Suprapubic skin (tissue), 4 donors: ENCODE results near the gene IGSF8. TPM values are rescaled to one million over a fixed set of nuclear protein-coding genes. Genes with fewer than 3 reads are reported as not detected.

Source experiments
- DNase-seq, 2 donors: peaks; one replicate each; pipeline ENCODE4 v3.0.0-alpha.2; 2019; ENCODE audit warnings: low spot score in 2 of 2
- H3K27ac ChIP-seq: fragments of 200-600 bp; sonication (generic); one replicate; pipeline ENCODE4 v1.5.1; 2019
- H3K27me3 ChIP-seq: fragments of 200-600 bp; sonication (generic); one replicate; pipeline ENCODE4 v1.5.1; 2019
- H3K36me3 ChIP-seq: fragments of 200-600 bp; sonication (generic); one replicate; pipeline ENCODE4 v1.5.1; 2019
- H3K4me1 ChIP-seq: fragments of 200-600 bp; sonication (generic); one replicate; pipeline ENCODE4 v1.5.1; 2019
- H3K4me3 ChIP-seq: fragments of 200-600 bp; sonication (generic); one replicate; pipeline ENCODE4 v1.5.1; 2019; ENCODE audit warnings: mild to moderate bottlenecking
- H3K9me3 ChIP-seq: fragments of 200-600 bp; sonication (generic); one replicate; pipeline ENCODE4 v1.5.1; 2019
- EP300 ChIP-seq: sonication (generic); formaldehyde crosslinking; IDR thresholded peaks from one replicate; pipeline ENCODE4 v1.6.1; 2017; ENCODE audit warnings: antibody characterized with exemption
- POLR2A ChIP-seq, 2 donors: fragments of 450-650 bp; IDR thresholded peaks; one replicate each; pipeline ENCODE4 v1.6.1; 2017; ENCODE audit warnings: antibody characterized with exemption in 2 of 2, mild to moderate bottlenecking in 2 of 2, moderate library complexity in 2 of 2
- POLR2AphosphoS5 ChIP-seq, 3 donors: sonication (generic); formaldehyde crosslinking; IDR thresholded peaks; one replicate each; pipeline ENCODE4 v1.6.1; 2017; ENCODE audit warnings: antibody characterized with exemption in 3 of 3
- WGBS: methylation state at CpG from one replicate; pipeline ENCODE4 v1.1.5; 2018; 5-methylcytosine and 5-hydroxymethylcytosine counted together
- total RNA-seq, 4 donors: library from RNA; depleted of rRNA; stranded (reverse); fragments of >200 nt; gene quantifications; one replicate each; pipeline ENCODE4 v1.1.0, GENCODE V29; 2016
- TF ChIP-seq, protein P1 (sequence below), 2 donors: fragments of 200-600 bp in 1 of 2; fragments of 450-650 bp in 1 of 2; sonication (generic) in 1 of 2; IDR thresholded peaks; one replicate each; pipeline ENCODE4 v1.5.1; 2016 to 2019; ENCODE audit warnings: antibody characterized with exemption in 2 of 2, mild to moderate bottlenecking in 1 of 2, moderate library complexity in 1 of 2

Gene IGSF8
- total RNA-seq, 4 donors from 2014 or later: 44.1 to 90.5 (median 50.8) TPM

DNA sequence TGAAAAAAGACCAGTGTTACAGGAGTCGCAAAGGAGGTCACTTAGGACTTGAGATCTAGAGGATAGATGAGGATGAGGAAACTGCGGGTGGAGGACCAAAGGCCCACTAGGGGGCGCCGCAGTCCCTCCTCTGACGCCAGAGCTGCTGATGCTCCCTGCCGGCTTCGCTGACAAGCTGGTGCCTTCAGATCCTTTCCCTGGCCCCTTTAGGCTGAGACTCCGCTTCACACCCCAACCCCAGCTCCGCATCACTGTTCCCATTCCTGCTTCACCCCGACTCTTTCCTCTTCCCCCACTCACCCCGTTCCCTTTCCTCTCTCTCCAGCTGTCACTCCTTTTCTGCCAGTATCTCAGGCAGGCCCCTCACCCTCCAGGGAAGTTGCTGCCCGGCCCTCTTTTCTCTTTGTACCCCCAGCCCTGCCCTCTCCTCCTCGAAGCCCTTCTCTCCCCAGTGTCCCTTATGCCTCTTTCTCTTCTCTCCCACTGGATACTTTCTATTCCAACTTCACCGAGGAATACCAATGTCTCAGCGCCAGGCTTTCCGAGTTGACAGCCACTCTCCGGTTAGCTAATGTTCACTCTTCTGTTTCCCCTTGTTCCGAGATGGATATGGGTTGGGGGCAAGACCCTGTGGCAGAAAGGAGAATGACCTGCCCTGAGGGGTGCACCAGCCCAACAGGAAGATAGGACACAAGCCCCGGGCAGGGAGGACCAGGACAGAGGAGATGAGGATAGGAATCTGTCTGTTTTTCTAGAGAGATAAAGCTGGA lies 12.5 kb downstream of the IGSF8 start:
- Histone ChIP-seq H3K36me3 (peaks cover 35% of the 10 kb centered on the region), H3K9me3 (no peaks in the 10 kb centered on the region), H3K27ac (no peak overlapping the region), H3K4me3 (no peak overlapping the region), H3K27me3 (peaks cover 37% of the 10 kb centered on the region), H3K4me1 (peaks cover 11% of the 10 kb centered on the region)
- 56% methylated on average over 19 of the region's 19 CpGs for WGBS
- TF ChIP-seq EP300 (no peak), POLR2A (IDR thresholded peaks at IDR 0.05) (no peak), POLR2AphosphoS5 (IDR thresholded peaks at IDR 0.05) (no peak)
- TF ChIP-seq, protein P1, sequence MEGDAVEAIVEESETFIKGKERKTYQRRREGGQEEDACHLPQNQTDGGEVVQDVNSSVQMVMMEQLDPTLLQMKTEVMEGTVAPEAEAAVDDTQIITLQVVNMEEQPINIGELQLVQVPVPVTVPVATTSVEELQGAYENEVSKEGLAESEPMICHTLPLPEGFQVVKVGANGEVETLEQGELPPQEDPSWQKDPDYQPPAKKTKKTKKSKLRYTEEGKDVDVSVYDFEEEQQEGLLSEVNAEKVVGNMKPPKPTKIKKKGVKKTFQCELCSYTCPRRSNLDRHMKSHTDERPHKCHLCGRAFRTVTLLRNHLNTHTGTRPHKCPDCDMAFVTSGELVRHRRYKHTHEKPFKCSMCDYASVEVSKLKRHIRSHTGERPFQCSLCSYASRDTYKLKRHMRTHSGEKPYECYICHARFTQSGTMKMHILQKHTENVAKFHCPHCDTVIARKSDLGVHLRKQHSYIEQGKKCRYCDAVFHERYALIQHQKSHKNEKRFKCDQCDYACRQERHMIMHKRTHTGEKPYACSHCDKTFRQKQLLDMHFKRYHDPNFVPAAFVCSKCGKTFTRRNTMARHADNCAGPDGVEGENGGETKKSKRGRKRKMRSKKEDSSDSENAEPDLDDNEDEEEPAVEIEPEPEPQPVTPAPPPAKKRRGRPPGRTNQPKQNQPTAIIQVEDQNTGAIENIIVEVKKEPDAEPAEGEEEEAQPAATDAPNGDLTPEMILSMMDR (IDR thresholded peaks at IDR 0.05): peak; percentile 50 to 88
- no peak for DNase-seq

DNA sequence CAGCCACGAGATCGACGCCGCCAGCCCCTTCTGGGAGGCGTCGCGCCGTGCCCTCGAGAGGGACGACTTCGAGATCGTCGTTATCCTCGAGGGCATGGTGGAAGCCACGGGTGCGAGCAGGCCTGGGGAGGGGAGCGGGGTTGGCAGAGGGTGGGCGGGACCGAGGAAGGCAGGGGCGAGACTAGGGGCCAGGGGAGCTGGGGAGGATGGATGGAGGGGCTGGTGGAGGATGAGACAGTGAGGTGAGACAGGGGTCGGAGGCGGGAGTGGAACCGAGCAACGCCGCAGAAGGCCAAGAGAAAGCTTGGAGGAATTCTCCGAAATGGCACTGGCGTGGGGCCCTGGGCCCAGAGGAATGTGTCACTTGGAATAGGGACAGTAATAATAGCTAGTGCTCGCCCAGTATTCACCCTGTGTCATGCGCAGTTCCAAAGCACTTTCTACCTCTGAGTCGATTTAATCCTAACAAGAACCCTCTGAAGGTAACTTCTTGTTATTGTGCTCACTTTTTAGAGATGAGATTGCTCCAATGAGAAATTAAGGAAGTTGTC lies 13.6 kb downstream of the IGSF8 start:
- DNase-seq: no peak
- Histone ChIP-seq H3K36me3 (peaks cover 25% of the 10 kb centered on the region), H3K27me3 (peaks cover 48% of the 10 kb centered on the region), H3K9me3 (no peaks in the 10 kb centered on the region), H3K4me3 (no peak overlapping the region), H3K27ac (no peak overlapping the region), H3K4me1 (peaks cover 11% of the 10 kb centered on the region)
- 86% methylated on average over 30 of the region's 30 CpGs for WGBS
- TF ChIP-seq EP300: no peak
- TF ChIP-seq POLR2A (IDR thresholded peaks at IDR 0.05): no peak
- TF ChIP-seq POLR2AphosphoS5 (IDR thresholded peaks at IDR 0.05): no peak
- TF ChIP-seq, protein P1 (IDR thresholded peaks at IDR 0.05): no peak

DNA sequence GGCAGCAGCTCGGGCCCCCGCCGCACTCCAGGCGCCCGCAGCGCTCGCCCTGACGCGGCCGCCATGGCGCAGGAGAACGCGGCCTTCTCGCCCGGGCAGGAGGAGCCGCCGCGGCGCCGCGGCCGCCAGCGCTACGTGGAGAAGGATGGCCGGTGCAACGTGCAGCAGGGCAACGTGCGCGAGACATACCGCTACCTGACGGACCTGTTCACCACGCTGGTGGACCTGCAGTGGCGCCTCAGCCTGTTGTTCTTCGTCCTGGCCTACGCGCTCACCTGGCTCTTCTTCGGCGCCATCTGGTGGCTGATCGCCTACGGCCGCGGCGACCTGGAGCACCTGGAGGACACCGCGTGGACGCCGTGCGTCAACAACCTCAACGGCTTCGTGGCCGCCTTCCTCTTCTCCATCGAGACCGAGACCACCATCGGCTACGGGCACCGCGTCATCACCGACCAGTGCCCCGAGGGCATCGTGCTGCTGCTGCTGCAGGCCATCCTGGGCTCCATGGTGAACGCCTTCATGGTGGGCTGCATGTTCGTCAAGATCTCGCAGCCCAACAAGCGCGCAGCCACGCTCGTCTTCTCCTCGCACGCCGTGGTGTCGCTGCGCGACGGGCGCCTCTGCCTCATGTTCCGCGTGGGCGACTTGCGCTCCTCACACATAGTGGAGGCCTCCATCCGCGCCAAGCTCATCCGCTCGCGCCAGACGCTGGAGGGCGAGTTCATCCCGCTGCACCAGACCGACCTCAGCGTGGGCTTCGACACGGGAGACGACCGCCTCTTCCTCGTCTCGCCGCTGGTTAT lies 14.2 kb downstream of the IGSF8 start:
- peaks cover 55% of the 10 kb centered on the region for H3K27me3 ChIP-seq
- no peak for DNase-seq
- 75% methylated on average over 21 of the region's 96 CpGs for WGBS

DNA sequence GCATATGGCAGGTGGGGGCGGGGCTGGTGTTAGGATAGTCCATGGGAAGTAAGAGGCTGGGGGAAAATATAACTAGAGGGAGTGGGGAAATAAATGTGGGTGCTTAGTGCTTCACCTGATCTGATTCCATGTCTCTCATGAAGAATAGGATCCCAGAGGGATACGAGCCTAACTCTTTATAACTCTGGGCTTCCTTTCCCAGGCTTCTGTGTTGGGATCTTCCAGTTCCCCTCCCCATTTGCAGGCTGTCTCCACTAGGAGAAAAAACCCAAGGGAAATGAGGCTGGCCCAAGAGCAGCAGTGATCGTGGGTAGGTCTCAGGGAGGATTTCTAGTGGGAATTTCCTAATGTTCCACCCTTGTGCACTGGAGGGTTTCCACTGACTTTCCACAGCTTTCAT lies 15.5 kb downstream of the IGSF8 start:
- Histone ChIP-seq H3K4me1 (peaks cover 11% of the 10 kb centered on the region), H3K27me3 (peaks cover 67% of the 10 kb centered on the region), H3K4me3 (no peak overlapping the region), H3K27ac (no peak overlapping the region), H3K9me3 (no peaks in the 10 kb centered on the region), H3K36me3 (peaks cover 8% of the 10 kb centered on the region)
- 60% methylated on average over 3 of the region's 3 CpGs for WGBS
- TF ChIP-seq EP300: no peak
- TF ChIP-seq, protein P1 (IDR thresholded peaks at IDR 0.05): no peak
- TF ChIP-seq POLR2A (IDR thresholded peaks at IDR 0.05): no peak
- TF ChIP-seq POLR2AphosphoS5 (IDR thresholded peaks at IDR 0.05): no peak
- no peak for DNase-seq

More for the DNA sequence above, 14.2 kb downstream of the IGSF8 start:
- H3K4me3 ChIP-seq: peak overlapping the region; percentile 45
- TF ChIP-seq POLR2AphosphoS5 (IDR thresholded peaks at IDR 0.05): no peak
- TF ChIP-seq, protein P1 (IDR thresholded peaks at IDR 0.05): peak in 1 of 2 donors; percentile 77
- peaks cover 11% of the 10 kb centered on the region for H3K4me1 ChIP-seq
- no peak overlapping the region for H3K27ac ChIP-seq
- no peaks in the 10 kb centered on the region for H3K9me3 ChIP-seq
- peaks cover 20% of the 10 kb centered on the region for H3K36me3 ChIP-seq

DNA sequence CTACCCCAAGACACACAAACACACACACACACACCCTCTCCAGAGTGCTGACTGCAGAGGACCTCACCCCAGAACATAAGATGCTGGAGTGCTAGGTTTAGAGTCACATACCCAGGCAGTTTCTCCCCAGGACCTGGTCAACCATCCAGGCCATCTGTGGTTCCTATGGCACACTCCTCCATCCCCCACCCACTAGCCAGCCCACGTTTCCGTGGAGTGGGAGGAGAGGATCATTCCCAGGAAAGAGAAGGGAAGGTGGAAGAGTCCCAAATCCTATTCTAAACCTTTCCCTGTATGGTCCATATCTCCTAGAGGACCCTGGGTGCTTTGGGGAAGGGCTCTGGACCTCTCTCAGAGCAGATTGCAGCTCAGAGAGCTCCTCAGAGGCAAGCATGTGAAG lies 15.9 kb downstream of the IGSF8 start:
- Histone ChIP-seq H3K27me3 (peaks cover 68% of the 10 kb centered on the region), H3K27ac (no peak overlapping the region), H3K36me3 (peaks cover 3% of the 10 kb centered on the region), H3K9me3 (no peaks in the 10 kb centered on the region), H3K4me1 (peaks cover 11% of the 10 kb centered on the region), H3K4me3 (no peak overlapping the region)
- TF ChIP-seq EP300: no peak
- TF ChIP-seq, protein P1 (IDR thresholded peaks at IDR 0.05): no peak
- TF ChIP-seq POLR2AphosphoS5 (IDR thresholded peaks at IDR 0.05): no peak
- TF ChIP-seq POLR2A (IDR thresholded peaks at IDR 0.05): no peak
- DNase-seq: no peak
- 66% methylated on average over 2 of the region's 2 CpGs for WGBS
